Glutamatergic neuron (in vitro differentiated cells): ENCODE results near the gene KCNA1. TPM values are rescaled to one million over a fixed set of nuclear protein-coding genes. Genes with fewer than 3 reads are reported as not detected.

ENCODE experiments used
- DNase-seq: peaks from one replicate; pipeline ENCODE4 v3.0.0; 2022
- H3K27ac Mint-ChIP-seq: one replicate; pipeline ENCODE4 v1.8.0; 2020; ENCODE audit warnings: mild to moderate bottlenecking, mixed read lengths, inconsistent platforms; ENCODE audit not compliant: unreplicated experiment
- H3K27me3 Mint-ChIP-seq: one replicate; pipeline ENCODE4 v1.8.0; 2020; ENCODE audit warnings: mild to moderate bottlenecking, moderate library complexity, mixed read lengths, inconsistent platforms; ENCODE audit not compliant: unreplicated experiment
- H3K36me3 Mint-ChIP-seq: one replicate; pipeline ENCODE4 v1.8.0; 2020; ENCODE audit warnings: mild to moderate bottlenecking, mixed read lengths, inconsistent platforms; ENCODE audit not compliant: unreplicated experiment
- H3K4me1 Mint-ChIP-seq: one replicate; pipeline ENCODE4 v1.8.0; 2020; ENCODE audit warnings: mild to moderate bottlenecking, low read depth, mixed read lengths, inconsistent platforms; ENCODE audit not compliant: unreplicated experiment
- H3K4me3 Mint-ChIP-seq: one replicate; pipeline ENCODE4 v1.8.0; 2020; ENCODE audit warnings: mild to moderate bottlenecking, mixed read lengths, inconsistent platforms; ENCODE audit not compliant: unreplicated experiment
- H3K9me3 Mint-ChIP-seq: one replicate; pipeline ENCODE4 v1.8.0; 2020; ENCODE audit warnings: mild to moderate bottlenecking, moderate library complexity, mixed read lengths, inconsistent platforms; ENCODE audit not compliant: unreplicated experiment
- CTCF ChIP-seq: fragments of 200-600 bp; sonication (generic); IDR thresholded peaks from one replicate; pipeline ENCODE4 v1.5.0; 2021; ENCODE audit not compliant: partially characterized antibody, unreplicated experiment
- total RNA-seq: library from RNA; stranded (reverse); fragmentation: NEBNext Ultra II Directional; extraction: Animal tissue kit (Norgen Biotek cat#: 25700); gene quantifications from one replicate; pipeline ENCODE4 v1.2.1, GENCODE V29; 2021; ENCODE audit not compliant: unreplicated experiment

KCNA1 gene
- total RNA-seq, 1 donor from 2014 or later, result 0.05 TPM

GRCh38 chr12:4961311-4961710 is 51.6 kb downstream of the KCNA1 start:
- no peaks in the 10 kb centered on the region for H3K27me3 Mint-ChIP-seq
- no peak overlapping the region for H3K27ac Mint-ChIP-seq
- H3K9me3 Mint-ChIP-seq, result no peaks in the 10 kb centered on the region
- no peak for TF ChIP-seq CTCF
- no peak overlapping the region for H3K4me3 Mint-ChIP-seq
- DNase-seq, result no peak
- peaks cover 3% of the 10 kb centered on the region for H3K4me1 Mint-ChIP-seq
- peaks cover 7% of the 10 kb centered on the region for H3K36me3 Mint-ChIP-seq

- Mint-ChIP-seq H3K27me3 (no peaks in the 10 kb centered on the region), H3K4me1 (peaks cover 1% of the 10 kb centered on the region), H3K9me3 (no peaks in the 10 kb centered on the region), H3K27ac (no peak overlapping the region), H3K4me3 (no peak overlapping the region), H3K36me3 (peaks cover 7% of the 10 kb centered on the region)
- no peak for DNase-seq
- no peak for TF ChIP-seq CTCF
Measured at GRCh38 chr12:4962539-4963486, 53.1 kb downstream of the KCNA1 start.

Other genes starting within 250 kb of the KCNA1 start
- gene GALNT8, start 189.5 kb upstream of the KCNA1 start, total RNA-seq, result 25.3 TPM
- gene KCNA5, start 134.0 kb downstream of the KCNA1 start, total RNA-seq, result not detected